ENCODE data around the gene SLC23A2.
"Not testable (repeated sequence)": the region's sequence is repeated elsewhere in the genome, so short reads cannot be mapped to it uniquely, and the experiment has no call there.

The SLC23A2 gene

DNA sequence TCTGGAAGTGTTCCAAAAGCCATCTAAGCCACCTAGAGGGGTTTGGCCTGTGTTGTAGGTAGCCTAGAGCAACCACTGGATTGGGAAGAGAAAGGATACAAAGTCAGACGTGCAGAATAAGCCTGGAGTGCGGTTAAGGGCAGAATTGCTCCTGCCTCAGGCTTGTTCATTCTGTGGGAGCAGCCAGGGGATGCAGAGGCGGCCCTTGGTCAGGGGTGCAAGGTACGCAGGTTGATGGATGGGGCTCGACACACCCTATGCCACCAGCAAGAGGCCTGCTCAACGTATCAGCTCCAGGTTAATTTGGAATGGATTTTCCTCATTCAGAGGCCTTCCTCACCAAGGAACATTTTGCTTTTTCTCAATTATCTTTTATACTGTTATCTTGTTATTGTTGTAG lies 129.8 kb downstream of the SLC23A2 start:
- DNase-seq = no peak

GRCh38 chr20:4870906-4871305 lies 130.4 kb downstream of the SLC23A2 start:
- DNase-seq = no peak

GRCh38 chr20:4869290-4870193 lies 131.8 kb downstream of the SLC23A2 start:
- DNase-seq = peak; percentile 86

DNA sequence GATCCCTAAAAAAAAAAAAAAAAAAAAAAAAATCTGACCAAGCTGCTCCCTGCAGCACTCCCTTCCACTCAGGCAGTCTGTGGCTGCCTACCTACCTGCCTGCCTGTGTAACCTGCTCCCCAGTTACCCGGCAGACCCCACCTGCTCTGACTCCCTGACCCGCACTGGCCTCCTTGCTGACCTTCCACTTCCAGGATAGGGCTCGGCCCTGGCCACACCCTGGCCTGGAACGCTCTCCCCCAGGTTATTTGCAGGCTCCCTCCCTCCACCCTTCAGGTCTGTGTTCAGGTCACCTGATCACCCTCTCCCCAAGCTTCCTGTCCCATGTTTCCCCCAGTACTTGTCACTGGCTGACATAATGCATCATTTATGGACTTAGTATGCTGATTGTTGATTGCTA lies 134.3 kb downstream of the SLC23A2 start:
- DNase-seq = no peak

- peak; percentile 62 for DNase-seq
Observed at GRCh38 chr20:4866429-4866828, 134.9 kb downstream of the SLC23A2 start.

- peak; percentile 64 for DNase-seq
Observed at GRCh38 chr20:4864311-4864752, 137.0 kb downstream of the SLC23A2 start.

DNA sequence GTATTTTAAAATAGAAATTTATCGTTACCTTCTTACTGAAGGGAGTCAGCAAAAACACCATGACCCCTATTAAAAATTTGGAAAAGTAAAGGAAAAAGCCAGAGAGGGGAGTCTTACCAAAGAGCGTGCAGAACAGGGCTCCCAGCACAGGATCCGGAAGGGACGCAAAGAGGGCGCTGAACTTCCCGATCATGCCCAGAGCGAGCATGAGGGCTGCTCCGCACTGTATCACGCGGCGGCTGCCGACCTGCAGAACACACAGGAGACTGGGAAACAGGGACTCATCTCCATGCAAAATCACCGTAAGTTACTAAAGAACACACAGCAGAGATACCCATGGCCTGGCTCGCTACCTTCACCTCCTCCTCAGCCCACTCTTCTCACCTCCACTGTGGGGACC lies 138.6 kb downstream of the SLC23A2 start:
- DNase-seq = no peak

- no peak for DNase-seq
Observed at GRCh38 chr20:4861961-4862360, 139.3 kb downstream of the SLC23A2 start.

DNA sequence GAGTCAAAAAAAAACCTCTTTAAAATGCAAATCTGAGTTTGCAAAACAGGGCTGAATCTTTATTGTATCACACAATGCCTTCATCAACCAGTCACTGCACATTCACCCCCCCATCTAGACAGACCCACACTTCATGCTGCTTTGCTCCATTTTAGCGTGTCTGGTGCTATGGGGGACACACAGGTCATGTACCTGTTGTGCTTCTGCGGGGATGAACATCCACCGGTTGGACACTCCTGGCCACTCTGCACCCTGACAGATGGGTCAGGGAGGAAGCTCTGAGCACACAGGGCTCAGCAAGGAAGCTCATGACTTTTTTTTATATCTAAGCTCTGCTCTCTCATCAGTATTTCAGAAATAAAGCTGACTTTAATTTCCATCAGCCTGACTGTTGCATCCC lies 143.3 kb downstream of the SLC23A2 start:
- DNase-seq = no peak

GRCh38 chr20:4856022-4856755 lies 145.1 kb downstream of the SLC23A2 start:
- no peak for DNase-seq

- DNase-seq = no peak
Observed at GRCh38 chr20:4855555-4855954, 145.8 kb downstream of the SLC23A2 start.

DNA sequence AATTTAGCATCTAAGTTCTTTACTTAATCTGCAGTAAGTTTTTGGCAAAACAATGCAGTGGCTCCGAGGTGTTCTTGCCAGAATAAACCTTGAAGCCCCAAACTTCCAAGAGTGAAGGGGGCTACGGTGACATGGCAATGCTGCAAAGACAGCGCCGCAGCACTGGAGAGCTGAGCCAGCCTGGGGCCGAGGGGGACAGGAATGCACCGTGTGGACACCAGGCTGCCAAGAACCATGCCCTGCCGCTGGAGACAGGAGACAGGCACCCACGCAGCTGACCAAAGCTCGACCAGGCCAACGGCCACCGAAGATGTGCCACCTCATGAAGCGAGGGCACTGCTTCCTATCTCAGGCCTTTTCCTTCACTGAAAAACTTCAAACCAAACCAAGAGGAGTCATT lies 146.2 kb downstream of the SLC23A2 start:
- no peak for DNase-seq

GRCh38 chr20:4854561-4854901 lies 146.8 kb downstream of the SLC23A2 start:
- DNase-seq = no peak

DNA sequence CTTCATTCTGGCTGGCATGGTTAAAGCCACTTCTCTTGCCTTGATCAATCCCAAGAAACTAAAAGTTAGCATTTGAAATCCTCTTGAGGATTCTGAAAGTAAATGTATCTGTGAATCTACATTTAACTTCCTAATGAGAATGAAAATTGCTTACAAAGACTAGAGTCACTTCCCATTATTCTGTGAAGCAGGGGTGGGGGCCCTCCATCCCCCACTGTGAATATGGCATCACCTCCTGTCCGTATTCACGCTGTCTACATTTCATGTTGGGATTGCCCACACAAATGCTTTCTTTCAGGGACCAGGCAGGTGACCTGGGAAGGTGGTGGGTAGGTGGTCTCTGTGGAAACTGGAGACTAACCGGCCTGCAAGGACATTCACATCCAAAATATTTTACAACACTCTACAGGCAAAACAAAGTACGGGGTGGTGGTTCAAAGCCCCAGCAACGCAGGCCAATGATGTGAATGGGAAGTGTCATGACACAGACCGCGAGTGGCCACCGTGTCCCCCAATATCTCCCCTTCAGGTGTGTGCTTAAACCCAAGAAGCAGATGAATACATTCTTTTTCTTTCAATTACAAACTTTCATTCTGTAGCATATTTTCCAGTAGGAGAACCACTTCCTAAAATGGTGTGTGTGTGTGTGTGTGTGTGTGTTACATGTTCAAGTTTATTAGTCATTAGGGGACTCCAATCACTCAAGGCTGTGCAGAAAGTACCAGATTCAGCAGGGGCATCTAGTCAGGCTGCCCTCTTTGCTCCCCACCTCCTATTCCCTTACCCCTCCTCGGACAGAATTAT lies 147.4 kb downstream of the SLC23A2 start:
- DNase-seq = no peak

DNA sequence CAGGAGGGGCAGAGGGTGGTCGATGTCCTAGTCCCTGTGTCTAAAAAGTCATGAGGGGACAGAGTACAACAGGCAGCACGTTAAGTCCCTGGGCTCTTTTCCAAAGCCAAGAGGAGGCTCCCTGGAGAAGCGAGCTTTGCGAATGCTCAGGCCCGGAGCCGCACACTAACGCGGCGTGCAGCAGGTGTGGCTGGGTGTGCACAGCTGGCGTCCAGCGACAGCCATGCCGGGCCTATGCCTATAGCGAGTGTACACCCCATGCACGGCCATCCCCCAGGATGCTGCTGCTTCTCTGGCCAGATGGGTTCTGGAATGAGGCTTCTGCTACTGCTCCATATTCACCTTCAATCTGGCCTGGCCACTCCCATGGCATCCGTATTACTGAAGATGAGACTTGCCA lies 148.3 kb downstream of the SLC23A2 start:
- no peak for DNase-seq

- no peak for DNase-seq
Observed at GRCh38 chr20:4850960-4851359, 150.3 kb downstream of the SLC23A2 start.

DNA sequence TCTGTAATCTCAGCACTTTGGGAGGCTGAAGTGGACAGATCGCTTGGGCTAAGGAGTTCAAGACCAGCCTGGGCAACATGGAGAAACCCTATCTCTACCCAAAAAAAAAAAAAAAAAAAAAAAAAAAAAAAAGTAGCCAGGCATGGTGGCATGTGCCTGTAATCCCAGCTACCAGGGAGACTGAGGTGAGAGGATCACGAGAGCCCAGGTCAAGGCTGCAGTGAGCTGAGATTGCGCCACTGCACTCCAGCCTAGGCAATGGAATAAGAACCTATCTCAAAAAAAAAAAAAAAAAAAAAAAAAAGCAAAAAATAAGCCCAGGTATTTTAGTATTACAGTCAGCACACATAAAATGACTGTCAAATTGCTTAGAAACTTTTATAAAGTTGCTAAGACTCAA lies 152.5 kb downstream of the SLC23A2 start:
- not testable (repeated sequence) for DNase-seq

- no peak for DNase-seq
Observed at GRCh38 chr20:4848041-4848440, 153.3 kb downstream of the SLC23A2 start.

DNA sequence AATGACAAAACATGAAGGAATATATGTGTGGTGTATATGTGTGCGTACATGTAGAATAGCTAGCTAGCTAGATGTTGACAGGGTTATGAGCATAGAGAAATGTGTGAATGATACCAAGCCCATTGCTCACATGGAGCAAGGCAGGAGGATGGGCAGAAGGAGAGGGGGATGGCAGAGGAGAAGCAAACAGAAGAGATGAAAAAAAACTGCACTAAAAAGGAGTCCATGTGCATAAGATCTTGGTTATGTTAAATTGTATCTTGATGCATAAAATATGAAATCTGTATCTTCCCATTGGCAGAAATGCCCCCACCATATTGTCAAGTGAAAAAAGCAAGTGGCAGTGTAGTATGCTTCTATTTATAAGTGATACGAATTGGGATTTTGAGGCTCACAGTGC lies 154.5 kb downstream of the SLC23A2 start:
- no peak for DNase-seq

- DNase-seq = no peak
Observed at GRCh38 chr20:4844751-4845465, 156.4 kb downstream of the SLC23A2 start.

- no peak for DNase-seq
Observed at GRCh38 chr20:4844325-4844724, 157.0 kb downstream of the SLC23A2 start.

DNA sequence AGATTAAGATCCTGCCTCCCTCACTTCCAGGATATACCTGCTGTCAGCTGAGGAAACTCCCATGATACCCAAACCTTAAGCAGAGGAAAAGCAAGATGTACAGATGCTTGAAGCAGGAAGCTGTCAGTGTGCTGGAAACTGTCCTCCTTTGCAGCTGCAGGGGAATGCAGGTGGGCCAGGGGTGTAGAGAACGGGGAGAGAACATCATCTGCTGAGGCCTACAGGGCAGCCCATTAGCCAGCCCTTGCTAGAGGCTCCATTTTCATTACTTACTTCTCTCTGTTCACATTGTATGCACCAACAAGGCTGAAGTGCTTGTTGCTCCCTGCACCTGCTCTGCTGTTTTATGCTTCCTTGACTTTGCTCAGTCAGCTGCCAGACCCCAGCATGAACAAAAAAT lies 160.5 kb downstream of the SLC23A2 start:
- DNase-seq = no peak

- DNase-seq = no peak
Observed at GRCh38 chr20:4838526-4838925, 162.8 kb downstream of the SLC23A2 start.

Data from NCI-H69 (cell line).